GM12878 (cell line): ENCODE results near the gene SMOC2. TPM values are rescaled to one million over a fixed set of nuclear protein-coding genes. Genes with fewer than 3 reads are reported as not detected.

Source experiments
- ATAC-seq: fragments of 200-7000 bp; cut with Tn5 transposase; 3 replicates; pipeline ENCODE4 v1.9.1; 2020; ENCODE audit warnings: mild to moderate bottlenecking, moderate library complexity
- BruUV-seq: library from RNA; stranded (reverse); fragments of 400-500 nt; replicated peaks from 2 replicates; lab custom pipeline; 2021; lab: Mats Ljungman, UMichigan
- CTCF ChIA-PET: fragments of 300-600 bp; sonication (Branson Sonifier 250); formaldehyde crosslinking; extraction: SDS; loops from one replicate; lab custom pipeline; 2021; ENCODE audit warnings: inconsistent platforms; lab: Yijun Ruan, JAX
- POLR2A ChIA-PET: fragments of 350-600 bp; formaldehyde crosslinking; extraction: SDS; loops from one replicate; lab custom pipeline; 2021; ENCODE audit warnings: inconsistent platforms; lab: Charles Lee
- RAD21 ChIA-PET: fragments of 300-600 bp; sonication (Branson Sonifier 250); formaldehyde crosslinking; loops from one replicate; lab custom pipeline; 2023; ENCODE audit warnings: antibody characterized with exemption; ENCODE audit not compliant: unreplicated experiment; lab: Charles Lee
- SMC1A ChIA-PET: fragments of 300-600 bp; sonication (Branson Sonifier 250); formaldehyde crosslinking; loops from one replicate; lab custom pipeline; 2023; ENCODE audit not compliant: unreplicated experiment, uncharacterized antibody; lab: Charles Lee
- DNase-seq: peaks from one replicate; pipeline ENCODE4 v3.0.0-alpha.2; 2011; ENCODE audit warnings: low read depth, low spot score
- FAIRE-seq: peaks from 3 replicates; lab custom pipeline; 2011; peaks lifted over from hg19 to GRCh38; lab: Jason Lieb, UNC
- H2AFZ ChIP-seq: 2 replicates; pipeline ENCODE4 v1.6.0; 2011; ENCODE audit warnings: low read depth, low read length, control low read depth; ENCODE audit not compliant: control insufficient read depth
- H3K27ac ChIP-seq: 2 replicates; pipeline ENCODE4 v1.5.1; 2011; ENCODE audit warnings: control low read depth; ENCODE audit not compliant: control insufficient read depth, insufficient read depth
- H3K27me3 ChIP-seq, 2 experiments: replicated peaks in 1 of 2; 2 replicates each; pipeline versions ENCODE4 v1.6.0 to v1.6.1; 2011; ENCODE audit warnings: low read length in 1 of 2; ENCODE audit not compliant: control insufficient read depth in 2 of 2, insufficient read depth in 2 of 2
- H3K36me3 ChIP-seq, 2 experiments: 2 replicates each; pipeline ENCODE4 v1.5.1; 2011; ENCODE audit warnings: low read length in 1 of 2; ENCODE audit not compliant: control insufficient read depth in 2 of 2, insufficient read depth in 2 of 2
- H3K4me1 ChIP-seq: 2 replicates; pipeline ENCODE4 v1.6.1; 2011; ENCODE audit warnings: mild to moderate bottlenecking, low read length, moderate library complexity, mixed read lengths; ENCODE audit not compliant: control insufficient read depth, insufficient read depth
- H3K4me2 ChIP-seq: 2 replicates; pipeline ENCODE4 v1.6.0; 2011; ENCODE audit warnings: control low read depth; ENCODE audit not compliant: control insufficient read depth, insufficient read depth
- H3K4me3 ChIP-seq: fragments of 200-600 bp; sonication (generic); 2 replicates; pipeline ENCODE4 v1.5.1; 2016
- H3K79me2 ChIP-seq: 2 replicates; pipeline ENCODE4 v1.6.0; 2011; ENCODE audit warnings: low read length; ENCODE audit not compliant: control insufficient read depth, insufficient read depth
- H3K9ac ChIP-seq: 2 replicates; pipeline ENCODE4 v1.8.0; 2011; ENCODE audit warnings: low read length, control low read depth, mixed read lengths; ENCODE audit not compliant: control insufficient read depth, insufficient read depth
- H3K9me3 ChIP-seq: replicated peaks from 3 replicates; pipeline ENCODE4 v1.5.1; 2011; ENCODE audit warnings: mild to moderate bottlenecking, low read length; ENCODE audit not compliant: control insufficient read depth, insufficient read depth
- H4K20me1 ChIP-seq: 2 replicates; pipeline ENCODE4 v1.6.0; 2011; ENCODE audit not compliant: control insufficient read depth, insufficient read depth
- CHD4 ChIP-seq: fragments of 200-600 bp; sonication (generic); IDR thresholded peaks from 2 replicates; pipeline ENCODE4 v1.6.1; 2016; ENCODE audit warnings: mild to moderate bottlenecking
- ESRRA ChIP-seq: IDR thresholded peaks from 2 replicates; pipeline ENCODE4 v1.6.1; 2012; ENCODE audit warnings: mild to moderate bottlenecking, low read length, improper control_type of control experiment
- GATAD2B ChIP-seq: fragments of 450-650 bp; conservative IDR thresholded peaks from 2 replicates; pipeline ENCODE4 v1.6.1; 2017; ENCODE audit warnings: low read depth, mild to moderate bottlenecking, moderate library complexity
- IKZF2 ChIP-seq, 2 experiments: fragments of 450-650 bp; IDR thresholded peaks; 2 replicates each; pipeline ENCODE4 v1.6.1; 2017; ENCODE audit warnings: mild to moderate bottlenecking in 2 of 2, moderate library complexity in 2 of 2
- KLF5 ChIP-seq: fragments of 450-650 bp; IDR thresholded peaks from 2 replicates; pipeline ENCODE4 v1.6.1; 2014; ENCODE audit warnings: mild to moderate bottlenecking; ENCODE audit not compliant: partially characterized antibody
- MEF2B ChIP-seq: fragments of 450-650 bp; IDR thresholded peaks from 2 replicates; pipeline ENCODE4 v1.6.1; 2018; ENCODE audit warnings: mild to moderate bottlenecking, moderate library complexity; ENCODE audit not compliant: partially characterized antibody, poor library complexity, severe bottlenecking
- NR2C1 ChIP-seq: fragments of 450-650 bp; IDR thresholded peaks from 2 replicates; pipeline ENCODE4 v1.6.1; 2017; ENCODE audit warnings: antibody characterized with exemption, mild to moderate bottlenecking, moderate library complexity
- POLR2A ChIP-seq: IDR thresholded peaks from 2 replicates; pipeline ENCODE4 v1.6.1; 2011; ENCODE audit warnings: low read depth, mild to moderate bottlenecking, low read length
- TCF7 ChIP-seq: IDR thresholded peaks from 2 replicates; pipeline ENCODE4 v1.6.1; 2014; ENCODE audit warnings: antibody characterized with exemption, borderline replicate concordance
- WRNIP1 ChIP-seq: IDR thresholded peaks from 2 replicates; pipeline ENCODE4 v1.6.1; 2011; ENCODE audit warnings: low read depth, low read length, improper control_type of control experiment, borderline replicate concordance
- ZNF274 ChIP-seq: IDR thresholded peaks from one replicate; pipeline ENCODE4 v1.8.0; 2011; ENCODE audit not compliant: insufficient read length, insufficient read depth
- ZNF622 ChIP-seq: fragments of 450-650 bp; IDR thresholded peaks from 2 replicates; pipeline ENCODE4 v1.6.1; 2017; ENCODE audit warnings: mild to moderate bottlenecking, inconsistent platforms
- WGBS: methylation state at CpG from one replicate; pipeline ENCODE4 v1.1.6; 2016; ENCODE audit warnings: low lambda C conversion rate; ENCODE audit not compliant: insufficient replicate concordance, insufficient coverage; ENCODE audit errors: missing lambda C conversion rate; 5-methylcytosine and 5-hydroxymethylcytosine counted together
- in situ Hi-C: fragments of 300-500 bp; cut with MboI; formaldehyde crosslinking; loops from 9 replicates; pipeline ENCODE4 v1.14.3; 2018; ENCODE audit warnings: mixed read lengths
- intact Hi-C: fragments of 100-400 bp; cut with micrococcal nuclease; formaldehyde crosslinking; loops from one replicate; pipeline ENCODE4 v1.14.2; 2022; ENCODE audit not compliant: unreplicated experiment
- polyA plus RNA-seq, 11 experiments: library from polyadenylated mRNA; depleted of rRNA in 4 of 11; unstranded in 6 of 11; stranded (reverse) in 5 of 11; fragments of >200 nt; fragmentation: Nextera tagmentation in 4 of 11; fragmentation: Illumina TruSeq in 1 of 11; extraction: Ambion mirVana in 4 of 11; extraction: Trizol in 1 of 11; gene quantifications; 1 replicate in 1 of 11; 2 replicates in 10 of 11; pipeline versions ENCODE4 v1.2.1 to v1.2.3, GENCODE V29; 2011 to 2016; ENCODE audit warnings: inconsistent platforms in 2 of 11, missing spikeins in 2 of 11, low read depth in 1 of 11
- total RNA-seq, 4 experiments: library from RNA; depleted of rRNA in 3 of 4; stranded (reverse); fragments of >200 nt in 3 of 4; fragmentation: Illumina TruSeq in 1 of 4; extraction: Trizol in 1 of 4; gene quantifications; 2 replicates each; pipeline versions ENCODE4 v1.2.1 to v1.2.3, GENCODE V29; 2013 to 2021
- TF ChIP-seq, protein P1 (sequence below): IDR thresholded peaks from 2 replicates; pipeline ENCODE4 v1.6.1; 2012; ENCODE audit warnings: low read length, inconsistent platforms
- TF ChIP-seq, protein P2 (sequence below): IDR thresholded peaks from 2 replicates; pipeline ENCODE4 v1.6.1; 2011; ENCODE audit warnings: mild to moderate bottlenecking, low read depth, low read length, moderate library complexity; ENCODE audit not compliant: insufficient replicate concordance
- TF ChIP-seq, protein P3 (sequence below): IDR thresholded peaks from 2 replicates; pipeline ENCODE4 v1.6.1; 2012; ENCODE audit warnings: low read depth, low read length, improper control_type of control experiment

The SMOC2 gene
- total and polyA plus RNA-seq, 10 of the 15 experiments (the other 5 are each of a cell fraction or from before 2014, with no cell fraction given) = 0.10 to 0.12 TPM; not detected in 8

DNA sequence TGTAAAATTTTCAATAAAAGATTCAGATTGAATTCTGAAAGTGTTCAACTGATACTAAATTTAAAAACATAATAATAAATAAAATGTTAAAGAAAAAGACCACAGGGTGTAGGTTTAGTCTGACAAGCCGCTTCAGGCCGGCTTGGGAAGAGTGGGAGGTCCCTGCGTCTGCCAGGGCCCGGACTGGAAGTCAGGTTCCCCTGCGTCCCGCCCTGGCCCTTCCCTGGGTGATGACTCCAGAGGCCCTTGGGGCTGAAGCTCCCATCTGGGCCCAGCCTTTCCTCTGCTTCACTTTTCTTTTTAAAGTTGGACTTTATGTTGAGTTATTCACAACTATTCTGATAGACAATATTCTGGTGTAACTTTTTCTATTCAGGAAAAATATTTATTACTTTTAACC is 93.3 kb downstream of the SMOC2 start (continued):
- TF ChIP-seq ESRRA = no peak
- TF ChIP-seq KLF5 = no peak
- TF ChIP-seq MEF2B = no peak
- no peak for TF ChIP-seq ZNF274
- TF ChIP-seq, protein P1, sequence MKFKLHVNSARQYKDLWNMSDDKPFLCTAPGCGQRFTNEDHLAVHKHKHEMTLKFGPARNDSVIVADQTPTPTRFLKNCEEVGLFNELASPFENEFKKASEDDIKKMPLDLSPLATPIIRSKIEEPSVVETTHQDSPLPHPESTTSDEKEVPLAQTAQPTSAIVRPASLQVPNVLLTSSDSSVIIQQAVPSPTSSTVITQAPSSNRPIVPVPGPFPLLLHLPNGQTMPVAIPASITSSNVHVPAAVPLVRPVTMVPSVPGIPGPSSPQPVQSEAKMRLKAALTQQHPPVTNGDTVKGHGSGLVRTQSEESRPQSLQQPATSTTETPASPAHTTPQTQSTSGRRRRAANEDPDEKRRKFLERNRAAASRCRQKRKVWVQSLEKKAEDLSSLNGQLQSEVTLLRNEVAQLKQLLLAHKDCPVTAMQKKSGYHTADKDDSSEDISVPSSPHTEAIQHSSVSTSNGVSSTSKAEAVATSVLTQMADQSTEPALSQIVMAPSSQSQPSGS = no peak

DNA sequence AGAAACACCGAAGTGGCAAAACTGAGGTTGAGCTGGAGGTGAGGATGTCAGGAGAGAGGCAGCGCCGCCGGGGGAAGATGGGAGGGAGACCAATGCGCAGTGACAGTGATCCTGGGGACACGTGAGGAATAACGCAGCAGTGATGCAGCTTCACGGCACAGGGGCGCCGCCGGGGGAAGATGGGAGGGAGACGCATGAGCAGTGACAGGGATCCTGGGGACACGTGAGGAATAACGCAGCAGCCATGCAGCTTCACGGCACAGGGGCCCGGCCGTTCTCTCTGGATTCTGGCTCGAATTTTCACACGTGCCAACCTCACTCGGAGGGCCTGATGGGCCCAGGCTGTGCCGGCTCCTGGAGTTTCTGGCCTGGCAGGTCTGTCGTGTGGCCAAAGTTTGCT is 94.7 kb downstream of the SMOC2 start:
- no peaks in the 10 kb centered on the region for H3K27me3 ChIP-seq
- no peak overlapping the region for H3K4me3 ChIP-seq
- H4K20me1 ChIP-seq = no peaks in the 10 kb centered on the region
- no peak overlapping the region for H2AFZ ChIP-seq
- FAIRE-seq (no peak), ATAC-seq (no peak), DNase-seq (no peak)
- whole genome bisulfite sequencing = 64% methylated on average over 22 of the region's 22 CpGs
- no peaks in the 10 kb centered on the region for H3K36me3 ChIP-seq
- SMC1A ChIA-PET = no interaction called here
- RAD21 ChIA-PET = no interaction called here
- TF ChIP-seq POLR2A (no peak), TCF7 (no peak), WRNIP1 (no peak), NR2C1 (no peak), CHD4 (no peak), GATAD2B (no peak), IKZF2 (IDR thresholded peaks at IDR 0.05) (no peak), ZNF622 (no peak)
- TF ChIP-seq, protein P2, sequence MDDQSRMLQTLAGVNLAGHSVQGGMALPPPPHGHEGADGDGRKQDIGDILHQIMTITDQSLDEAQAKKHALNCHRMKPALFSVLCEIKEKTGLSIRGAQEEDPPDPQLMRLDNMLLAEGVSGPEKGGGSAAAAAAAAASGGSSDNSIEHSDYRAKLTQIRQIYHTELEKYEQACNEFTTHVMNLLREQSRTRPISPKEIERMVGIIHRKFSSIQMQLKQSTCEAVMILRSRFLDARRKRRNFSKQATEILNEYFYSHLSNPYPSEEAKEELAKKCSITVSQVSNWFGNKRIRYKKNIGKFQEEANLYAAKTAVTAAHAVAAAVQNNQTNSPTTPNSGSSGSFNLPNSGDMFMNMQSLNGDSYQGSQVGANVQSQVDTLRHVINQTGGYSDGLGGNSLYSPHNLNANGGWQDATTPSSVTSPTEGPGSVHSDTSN = no peak
- TF ChIP-seq, protein P3, sequence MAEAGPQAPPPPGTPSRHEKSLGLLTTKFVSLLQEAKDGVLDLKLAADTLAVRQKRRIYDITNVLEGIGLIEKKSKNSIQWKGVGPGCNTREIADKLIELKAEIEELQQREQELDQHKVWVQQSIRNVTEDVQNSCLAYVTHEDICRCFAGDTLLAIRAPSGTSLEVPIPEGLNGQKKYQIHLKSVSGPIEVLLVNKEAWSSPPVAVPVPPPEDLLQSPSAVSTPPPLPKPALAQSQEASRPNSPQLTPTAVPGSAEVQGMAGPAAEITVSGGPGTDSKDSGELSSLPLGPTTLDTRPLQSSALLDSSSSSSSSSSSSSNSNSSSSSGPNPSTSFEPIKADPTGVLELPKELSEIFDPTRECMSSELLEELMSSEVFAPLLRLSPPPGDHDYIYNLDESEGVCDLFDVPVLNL = no peak
- BruUV-seq = no TSS peak
- H3K79me2 ChIP-seq = no peaks in the 10 kb centered on the region
- in situ Hi-C loops (no loop called here), intact Hi-C loops (no loop called here)
- H3K9ac ChIP-seq = no peak overlapping the region
- POLR2A ChIA-PET = no interaction called here
- CTCF ChIA-PET = no interaction called here
- no peak overlapping the region for H3K27ac ChIP-seq
- no peaks in the 10 kb centered on the region for H3K4me1 ChIP-seq
- no peaks in the 10 kb centered on the region for H3K9me3 ChIP-seq
- no peak overlapping the region for H3K4me2 ChIP-seq
